HEK293 (cell line): ENCODE measurements around the gene RASSF5.
"Not testable (repeated sequence)": the region's sequence is repeated elsewhere in the genome, so short reads cannot be mapped to it uniquely, and the experiment has no call there.

Experiments
- CTCF ChIP-seq: fragments of 450-650 bp; formaldehyde crosslinking; IDR thresholded peaks from 2 replicates; pipeline ENCODE4 v1.5.1; 2016; ENCODE audit warnings: missing biosample characterization, missing genetic modification characterization
- ELK4 ChIP-seq: IDR thresholded peaks from 2 replicates; pipeline ENCODE4 v1.6.1; 2011; ENCODE audit warnings: mild to moderate bottlenecking, low read depth, low read length, borderline replicate concordance
- GLI4 ChIP-seq: fragments of 450-650 bp; formaldehyde crosslinking; IDR thresholded peaks from 2 replicates; pipeline ENCODE4 v1.5.1; 2016; ENCODE audit warnings: missing biosample characterization, missing genetic modification characterization
- SETDB1 ChIP-seq: IDR thresholded peaks from one replicate; pipeline ENCODE4 v1.6.1; 2017; ENCODE audit warnings: mild to moderate bottlenecking, low read length, moderate library complexity, mixed read lengths; ENCODE audit not compliant: insufficient read length
- SP2 ChIP-seq: fragments of 450-650 bp; formaldehyde crosslinking; IDR thresholded peaks from 2 replicates; pipeline ENCODE4 v1.5.1; 2016; ENCODE audit warnings: missing biosample characterization, missing genetic modification characterization
- YY1 ChIP-seq: fragments of 450-650 bp; formaldehyde crosslinking; IDR thresholded peaks from 2 replicates; pipeline ENCODE4 v1.5.1; 2018; ENCODE audit warnings: missing biosample characterization, missing genetic modification characterization
- ZBTB44 ChIP-seq: fragments of 450-650 bp; IDR thresholded peaks from 2 replicates; pipeline ENCODE4 v1.5.1; 2018; ENCODE audit warnings: missing biosample characterization, mild to moderate bottlenecking, missing genetic modification characterization
- ZBTB7A ChIP-seq: fragments of 450-650 bp; formaldehyde crosslinking; IDR thresholded peaks from 2 replicates; pipeline ENCODE4 v1.5.1; 2016; ENCODE audit warnings: low read depth, missing biosample characterization, missing genetic modification characterization
- ZNF23 ChIP-seq: fragments of 450-650 bp; formaldehyde crosslinking; IDR thresholded peaks from 2 replicates; pipeline ENCODE4 v1.5.1; 2016; ENCODE audit warnings: missing biosample characterization, missing genetic modification characterization, borderline replicate concordance
- ZNF473 ChIP-seq: fragments of 450-650 bp; formaldehyde crosslinking; IDR thresholded peaks from 2 replicates; pipeline ENCODE4 v1.5.1; 2017; ENCODE audit warnings: missing biosample characterization, missing genetic modification characterization
- ZNF658 ChIP-seq: fragments of 450-650 bp; formaldehyde crosslinking; IDR thresholded peaks from 2 replicates; pipeline ENCODE4; 2016; ENCODE audit warnings: missing biosample characterization, missing genetic modification characterization

DNA sequence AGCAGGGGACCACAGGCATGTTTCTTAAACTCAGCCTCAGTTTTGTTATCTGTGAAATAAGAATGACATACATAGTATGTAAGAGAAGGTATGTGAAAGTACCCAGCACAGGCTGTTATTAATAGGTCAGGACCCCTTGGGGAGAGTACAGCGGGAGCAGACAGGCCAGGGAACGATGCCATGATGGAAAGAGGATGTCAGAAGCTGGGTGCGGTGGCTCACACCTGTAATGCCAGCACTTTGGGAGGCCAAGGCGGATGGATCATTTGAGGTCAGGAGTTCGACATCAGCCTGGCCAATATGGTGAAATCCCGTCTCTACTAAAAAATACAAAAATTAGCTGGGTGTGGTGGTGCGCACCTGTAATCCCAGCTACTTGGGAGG lies 73.8 kb downstream of the RASSF5 start:
- TF ChIP-seq CTCF; SP2 (tag by site-specific recombination); ZBTB44 (tag by site-specific recombination); ZNF473; ZBTB7A (tag by site-specific recombination); YY1 (tag by site-specific recombination); SETDB1; GLI4 (tag by site-specific recombination); ZNF23 (tag by site-specific recombination); ZNF658 (tag by site-specific recombination); ELK4: not testable (repeated sequence)
